Left lung (tissue), 10 donors: Measurements from ENCODE around the gene TMEM255A. TPM values are rescaled to one million over a fixed set of nuclear protein-coding genes. Genes with fewer than 3 reads are reported as not detected.

Experiments
- ATAC-seq: fragments of 200-7000 bp; cut with Tn5 transposase; one replicate; pipeline ENCODE4 v1.9.1; 2020; ENCODE audit warnings: moderate library complexity
- DNase-seq, 4 donors: peaks; one replicate each; pipeline ENCODE4 v3.0.0-alpha.2; 2013 to 2020
- H3K27ac ChIP-seq, 2 donors: fragments of 200-600 bp; sonication (generic) in 1 of 2; one replicate each; pipeline versions ENCODE4 v1.5.0 to v1.8.0; 2020 to 2021
- H3K27me3 ChIP-seq, 2 donors: fragments of 200-600 bp; sonication (generic) in 1 of 2; one replicate each; pipeline versions ENCODE4 v1.5.0 to v1.8.0; 2020 to 2021
- H3K36me3 ChIP-seq, 2 donors: fragments of 200-600 bp; sonication (generic) in 1 of 2; one replicate each; pipeline versions ENCODE4 v1.5.0 to v1.8.0; 2020 to 2021
- H3K4me1 ChIP-seq, 2 donors: fragments of 200-600 bp; one replicate each; pipeline ENCODE4 v1.8.0; 2021
- H3K4me3 ChIP-seq, 2 donors: fragments of 200-600 bp; sonication (generic) in 1 of 2; one replicate each; pipeline versions ENCODE4 v1.5.0 to v1.8.0; 2020 to 2021; ENCODE audit warnings: mild to moderate bottlenecking in 1 of 2
- H3K9me3 ChIP-seq, 2 donors: fragments of 200-600 bp; sonication (generic) in 1 of 2; one replicate each; pipeline versions ENCODE4 v1.5.0 to v1.8.0; 2020 to 2021
- intact Hi-C, 2 donors: fragments of 100-400 bp; cut with DNase I; formaldehyde crosslinking; loops; one replicate each; pipeline versions ENCODE4 v1.11.2 to v1.14.2; 2022
- polyA plus RNA-seq, 6 donors: library from polyadenylated mRNA; unstranded; fragments of 120-200 nt; gene quantifications; one replicate each; pipeline ENCODE4 v1.2.1, GENCODE V29; 2013; ENCODE audit not compliant: insufficient read length in 6 of 6
- total RNA-seq, 2 donors: library from RNA; stranded (reverse); fragmentation: NEBNext Ultra II Directional; extraction: Animal tissue kit (Norgen Biotek cat#: 25700); gene quantifications; one replicate each; pipeline ENCODE4 v1.2.1, GENCODE V29; 2021
- TF ChIP-seq, protein P1 (sequence below), 2 donors: fragments of 200-600 bp; sonication (generic) in 1 of 2; IDR thresholded peaks; one replicate each; pipeline versions ENCODE4 v1.5.0 to v1.8.0; 2021; ENCODE audit warnings: antibody characterized with exemption in 2 of 2
- donor health status: DM: no; HTN: yes; CAD: no.
- donor health status: DM: no; HTN: no; CAD: no.

Gene TMEM255A
- total and polyA plus RNA-seq, 8 donors = 0.58 to 1.9 (median 1.4) TPM

DNA sequence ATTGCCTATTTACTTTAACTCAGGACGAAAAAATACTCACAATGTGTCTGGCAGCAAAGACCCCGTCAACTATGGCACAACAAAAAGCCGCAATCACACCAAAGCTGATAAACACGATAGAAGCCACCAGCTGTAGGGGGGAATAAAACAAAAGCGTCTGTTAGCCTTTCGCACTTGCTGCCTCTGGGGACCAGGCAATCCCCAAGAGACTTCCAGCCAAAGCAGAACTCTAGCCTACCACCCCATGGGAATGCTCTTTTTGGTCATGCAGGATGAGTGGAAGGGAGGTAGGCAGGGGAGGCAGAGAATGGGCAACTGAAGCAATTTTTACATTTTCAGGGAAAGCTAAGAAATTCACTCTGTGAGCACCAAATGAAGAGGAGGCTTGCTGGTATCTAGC lies 20.1 kb downstream of the TMEM255A start:
- Histone ChIP-seq H3K4me1 (no peaks in the 10 kb centered on the region), H3K27me3 (peaks cover 0 to 5% of the 10 kb centered on the region in 2 donors), H3K27ac (no peak overlapping the region), H3K4me3 (no peak overlapping the region), H3K9me3 (no peaks in the 10 kb centered on the region), H3K36me3 (no peaks in the 10 kb centered on the region)
- intact Hi-C loops = no loop called here
- TF ChIP-seq, protein P1, sequence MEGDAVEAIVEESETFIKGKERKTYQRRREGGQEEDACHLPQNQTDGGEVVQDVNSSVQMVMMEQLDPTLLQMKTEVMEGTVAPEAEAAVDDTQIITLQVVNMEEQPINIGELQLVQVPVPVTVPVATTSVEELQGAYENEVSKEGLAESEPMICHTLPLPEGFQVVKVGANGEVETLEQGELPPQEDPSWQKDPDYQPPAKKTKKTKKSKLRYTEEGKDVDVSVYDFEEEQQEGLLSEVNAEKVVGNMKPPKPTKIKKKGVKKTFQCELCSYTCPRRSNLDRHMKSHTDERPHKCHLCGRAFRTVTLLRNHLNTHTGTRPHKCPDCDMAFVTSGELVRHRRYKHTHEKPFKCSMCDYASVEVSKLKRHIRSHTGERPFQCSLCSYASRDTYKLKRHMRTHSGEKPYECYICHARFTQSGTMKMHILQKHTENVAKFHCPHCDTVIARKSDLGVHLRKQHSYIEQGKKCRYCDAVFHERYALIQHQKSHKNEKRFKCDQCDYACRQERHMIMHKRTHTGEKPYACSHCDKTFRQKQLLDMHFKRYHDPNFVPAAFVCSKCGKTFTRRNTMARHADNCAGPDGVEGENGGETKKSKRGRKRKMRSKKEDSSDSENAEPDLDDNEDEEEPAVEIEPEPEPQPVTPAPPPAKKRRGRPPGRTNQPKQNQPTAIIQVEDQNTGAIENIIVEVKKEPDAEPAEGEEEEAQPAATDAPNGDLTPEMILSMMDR (IDR thresholded peaks at IDR 0.05) = no peak
- DNase-seq = no peak
- ATAC-seq = no peak

DNA sequence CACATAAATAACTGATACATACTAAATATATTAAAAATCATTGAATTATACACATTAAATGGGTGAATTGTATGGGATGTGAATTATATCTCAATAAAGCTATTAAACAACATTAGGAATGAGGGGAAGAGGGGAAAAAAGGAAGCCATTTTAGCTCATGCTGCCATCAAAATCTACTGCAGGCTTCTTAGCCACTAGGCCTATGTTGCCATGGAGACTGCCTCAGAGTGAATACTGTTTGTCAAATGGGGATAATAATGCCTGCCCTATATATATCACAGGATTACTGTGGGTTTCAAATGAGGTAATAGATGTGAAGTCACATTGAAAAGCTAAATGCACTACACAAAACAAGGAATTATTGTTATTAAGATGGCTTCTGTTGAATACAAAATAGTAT lies 21.2 kb downstream of the TMEM255A start:
- intact Hi-C loops = no loop called here

DNA sequence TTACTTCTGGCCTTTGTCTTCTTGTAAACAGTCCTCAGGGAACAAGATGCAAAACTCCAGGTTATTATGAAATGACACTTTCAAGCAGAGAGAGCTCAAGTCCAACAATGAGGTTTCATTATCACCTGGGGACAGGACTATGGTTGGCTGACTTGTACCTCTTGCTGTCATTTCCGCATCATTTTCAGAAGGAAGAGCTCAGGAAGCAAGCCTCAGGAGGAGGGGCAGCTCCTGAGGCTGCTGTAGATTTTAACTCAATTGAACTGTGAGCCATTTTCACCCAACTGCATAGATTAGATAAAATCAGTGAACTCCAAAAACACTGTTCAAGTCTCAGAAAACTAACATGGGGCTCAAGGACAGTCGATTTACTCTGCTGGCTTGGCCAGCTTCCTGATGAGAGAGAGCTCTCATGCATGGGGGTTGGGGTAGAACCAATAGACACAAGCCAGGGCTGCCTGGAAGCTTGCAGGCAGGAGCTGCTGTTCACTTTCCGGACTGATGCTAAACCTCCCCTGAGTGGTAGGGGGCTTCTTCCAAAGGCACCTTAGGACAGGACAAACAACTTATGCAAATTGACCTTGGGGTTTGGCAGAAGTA lies 23.6 kb downstream of the TMEM255A start:
- Histone ChIP-seq H3K4me3 (no peak overlapping the region), H3K9me3 (no peaks in the 10 kb centered on the region), H3K36me3 (no peaks in the 10 kb centered on the region), H3K4me1 (no peaks in the 10 kb centered on the region), H3K27me3 (no peaks in the 10 kb centered on the region), H3K27ac (peak overlapping the region in 1 of 2 donors; percentile 28)
- no peak for DNase-seq
- TF ChIP-seq, protein P1 (IDR thresholded peaks at IDR 0.05) = no peak
- intact Hi-C loops = no loop called here
- no peak for ATAC-seq

More for the DNA sequence above, 21.2 kb downstream of the TMEM255A start:
- ATAC-seq = no peak
- Histone ChIP-seq H3K4me3 (no peak overlapping the region), H3K9me3 (no peaks in the 10 kb centered on the region), H3K27me3 (peaks cover 0 to under 1% of the 10 kb centered on the region in 2 donors), H3K27ac (no peak overlapping the region), H3K36me3 (no peaks in the 10 kb centered on the region), H3K4me1 (no peaks in the 10 kb centered on the region)
- TF ChIP-seq, protein P1 (IDR thresholded peaks at IDR 0.05) = no peak
- no peak for DNase-seq

DNA sequence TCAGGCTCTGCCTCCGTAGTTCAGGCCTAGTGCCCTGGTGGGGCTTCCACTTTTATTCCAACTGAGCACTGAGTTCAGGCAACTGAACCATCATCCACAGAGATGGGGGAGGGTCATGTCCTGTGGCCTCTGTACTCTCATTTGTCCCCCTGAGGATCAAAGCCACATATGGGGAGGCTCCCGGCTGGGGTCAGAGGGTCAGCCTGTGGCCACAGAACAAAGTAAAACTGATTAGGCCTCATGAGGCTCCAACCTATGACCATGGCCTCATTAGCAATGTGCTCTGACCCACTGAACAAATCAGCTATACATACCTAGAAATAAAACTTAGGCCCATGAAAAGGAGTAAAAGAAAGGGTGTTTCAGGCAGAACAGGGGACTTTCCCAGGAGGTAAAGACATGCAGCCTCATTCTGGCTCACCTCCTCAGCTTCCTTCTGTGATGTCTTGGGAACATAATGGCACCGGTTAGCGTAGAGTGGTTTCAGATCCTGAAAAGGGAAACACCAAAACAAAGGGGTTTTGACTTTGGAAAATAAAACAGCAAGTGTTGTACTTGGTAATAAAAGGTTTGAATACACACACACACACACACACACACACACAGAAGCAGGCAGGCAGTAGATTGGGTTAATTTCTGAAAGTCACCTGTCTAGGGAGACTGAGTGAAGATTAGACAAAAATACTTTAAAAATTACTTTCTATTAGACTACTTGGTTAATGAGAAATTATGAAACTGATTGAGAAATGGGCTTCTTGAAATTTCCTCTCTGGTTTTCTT lies 24.3 kb downstream of the TMEM255A start:
- Histone ChIP-seq H3K4me1 (no peaks in the 10 kb centered on the region), H3K4me3 (no peak overlapping the region), H3K27me3 (no peaks in the 10 kb centered on the region), H3K27ac (peak overlapping the region in 1 of 2 donors; percentile 28), H3K36me3 (no peaks in the 10 kb centered on the region), H3K9me3 (no peaks in the 10 kb centered on the region)
- ATAC-seq (no peak), DNase-seq (no peak)
- intact Hi-C loops = no loop called here
- TF ChIP-seq, protein P1 (IDR thresholded peaks at IDR 0.05) = no peak

DNA sequence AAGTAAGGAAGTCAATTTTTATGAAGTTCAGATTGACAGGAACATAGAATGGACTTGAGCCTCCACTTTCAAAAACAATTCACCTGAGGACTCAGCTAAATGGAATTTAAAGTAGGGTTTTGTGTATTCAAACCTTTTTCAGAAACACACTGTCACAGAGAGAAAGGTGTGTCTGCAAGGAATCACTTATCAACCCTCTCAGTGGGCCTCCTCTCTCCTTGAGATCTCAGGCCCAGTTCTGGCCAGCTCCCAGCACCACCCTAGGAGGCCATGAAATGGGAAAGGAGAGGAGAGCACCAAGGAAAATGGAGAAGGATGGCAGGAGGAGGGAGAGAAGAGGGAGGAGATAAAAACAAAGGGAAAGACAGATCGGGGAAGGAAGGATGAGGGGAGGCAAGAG lies 28.6 kb downstream of the TMEM255A start:
- Histone ChIP-seq H3K4me1 (no peaks in the 10 kb centered on the region), H3K27me3 (peaks cover 0 to 5% of the 10 kb centered on the region in 2 donors), H3K4me3 (no peak overlapping the region), H3K9me3 (no peaks in the 10 kb centered on the region), H3K36me3 (no peaks in the 10 kb centered on the region), H3K27ac (no peak overlapping the region)
- TF ChIP-seq, protein P1 (IDR thresholded peaks at IDR 0.05) = no peak
- peak; percentile 75 for ATAC-seq
- intact Hi-C loops = no loop called here
- no peak for DNase-seq
